CD4-positive, alpha-beta T cell treated with Interleukin-4 for 4 hours (primary cell): ENCODE measurements around the gene CTSZ.
"Not testable (repeated sequence)": the region's sequence is repeated elsewhere in the genome, so short reads cannot be mapped to it uniquely, and the experiment has no call there.

Experiments used
- DNase-seq: peaks from one replicate; pipeline ENCODE4 v3.0.0-alpha.2; 2020

Gene CTSZ

GRCh38 chr20:59006864-59007664, at the start of gene CTSZ:
Gene CTSZ (minus strand): TSS chr20:59007254. CDS start chr20:59007128, 126 bp downstream.
- DNase-seq = peak; percentile 22

- peak; percentile 50 for DNase-seq
Observed at GRCh38 chr20:59055302-59055701, 48.2 kb upstream of the CTSZ start.

DNA sequence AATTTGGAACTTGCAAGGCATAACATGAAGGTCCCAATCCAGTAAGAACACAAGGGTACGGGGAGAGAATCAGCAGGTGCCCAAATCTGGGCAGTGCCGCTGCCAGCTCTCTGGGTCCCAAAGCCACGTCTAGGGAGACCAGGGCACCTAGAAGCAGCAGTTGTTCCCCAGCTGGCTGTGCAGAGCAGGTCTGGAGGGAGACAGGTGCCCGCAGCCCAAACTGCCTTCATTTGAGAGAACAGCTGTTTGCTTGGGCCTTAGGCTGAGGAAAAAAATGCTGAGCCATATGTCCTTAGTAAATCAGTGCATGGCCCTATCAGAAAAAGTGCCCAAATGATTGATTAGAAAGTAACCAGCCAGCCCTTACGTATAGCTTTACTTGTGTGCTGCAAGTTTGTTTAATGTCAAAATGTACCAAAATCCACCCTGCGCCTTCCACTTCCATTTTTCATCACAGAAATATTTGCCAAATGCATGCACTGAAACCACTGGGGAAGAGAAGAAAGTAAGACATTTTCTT, 44.7 kb upstream of the CTSZ start:
- DNase-seq = no peak

- no peak for DNase-seq
Observed at GRCh38 chr20:59050437-59050836, 43.4 kb upstream of the CTSZ start.

- no peak for DNase-seq
Observed at GRCh38 chr20:59048681-59049030, 41.6 kb upstream of the CTSZ start.

DNA sequence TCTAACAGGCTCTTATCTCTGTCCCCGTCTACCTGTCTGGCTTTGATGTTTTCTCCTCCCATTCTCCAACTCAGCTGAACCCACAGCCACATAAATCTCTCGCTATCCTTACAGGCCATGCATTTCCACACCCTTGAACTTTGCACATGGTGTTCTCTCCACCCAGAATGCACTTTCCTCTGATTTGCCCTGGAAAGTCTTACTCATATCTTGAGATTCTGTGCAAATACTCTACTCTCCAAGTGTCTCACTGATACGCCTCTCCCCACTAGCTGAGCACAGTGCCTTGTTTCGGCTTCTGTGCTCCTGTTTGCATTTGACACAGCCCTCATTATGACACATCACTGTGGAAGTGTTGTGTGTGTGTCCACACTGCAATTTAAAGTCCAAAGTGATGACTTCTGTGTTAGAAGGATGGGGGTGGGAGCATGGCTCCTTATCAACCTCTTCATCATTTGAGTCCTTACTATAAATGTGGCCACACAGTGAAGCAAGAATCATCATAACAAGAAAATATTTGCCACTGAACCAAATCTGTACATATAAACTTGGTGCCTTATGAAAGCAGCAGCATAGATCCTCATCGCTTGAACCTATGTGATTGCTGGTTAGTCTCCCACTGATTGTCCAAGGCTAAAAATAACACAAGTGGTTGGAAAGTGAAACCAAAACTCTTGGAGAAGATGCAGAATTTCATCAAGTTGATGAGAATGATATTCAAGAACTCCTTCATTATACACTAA, 41.1 kb upstream of the CTSZ start:
- no peak for DNase-seq

GRCh38 chr20:59046862-59047261, 39.8 kb upstream of the CTSZ start:
- DNase-seq = no peak

DNA sequence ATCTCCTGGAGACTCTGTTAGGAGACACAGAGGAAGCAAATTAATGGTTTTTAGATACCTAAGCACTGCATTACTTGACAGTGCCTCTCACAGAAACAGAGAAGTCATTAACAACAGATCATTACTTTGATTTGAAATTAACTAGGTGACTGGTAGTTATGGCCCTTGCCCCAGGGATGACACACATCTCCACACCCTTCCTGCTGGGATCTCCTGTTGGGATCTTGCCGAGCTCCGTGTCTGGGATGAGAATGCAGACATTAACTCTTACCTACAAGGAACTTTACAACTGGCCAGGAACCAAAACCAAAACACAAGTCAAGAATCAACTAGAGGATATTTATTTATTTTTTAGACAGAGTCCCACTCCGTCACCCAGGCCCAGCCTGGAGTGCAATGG, 37.7 kb upstream of the CTSZ start:
- no peak for DNase-seq

- no peak for DNase-seq
Observed at GRCh38 chr20:59044295-59044694, 37.2 kb upstream of the CTSZ start.

DNA sequence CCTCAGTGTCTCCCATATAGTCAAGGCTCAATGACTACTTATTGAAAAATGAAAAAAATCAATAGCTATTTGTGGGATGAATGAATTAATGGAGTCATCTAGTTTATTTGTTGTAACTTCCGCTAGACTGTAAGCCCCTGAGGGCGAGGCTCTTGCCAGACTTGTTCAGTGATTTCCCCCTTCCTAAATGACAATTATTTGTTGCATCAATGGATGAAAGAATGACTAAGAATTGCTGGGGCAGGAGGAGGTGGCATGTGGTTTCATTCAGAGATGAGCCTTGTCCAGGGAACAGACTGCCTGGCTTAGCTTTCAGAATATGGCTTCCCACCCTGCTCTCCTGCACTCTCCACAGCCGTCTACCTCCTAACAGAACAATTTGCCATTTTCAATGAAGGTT, 36.6 kb upstream of the CTSZ start:
- DNase-seq = peak; percentile 23

DNA sequence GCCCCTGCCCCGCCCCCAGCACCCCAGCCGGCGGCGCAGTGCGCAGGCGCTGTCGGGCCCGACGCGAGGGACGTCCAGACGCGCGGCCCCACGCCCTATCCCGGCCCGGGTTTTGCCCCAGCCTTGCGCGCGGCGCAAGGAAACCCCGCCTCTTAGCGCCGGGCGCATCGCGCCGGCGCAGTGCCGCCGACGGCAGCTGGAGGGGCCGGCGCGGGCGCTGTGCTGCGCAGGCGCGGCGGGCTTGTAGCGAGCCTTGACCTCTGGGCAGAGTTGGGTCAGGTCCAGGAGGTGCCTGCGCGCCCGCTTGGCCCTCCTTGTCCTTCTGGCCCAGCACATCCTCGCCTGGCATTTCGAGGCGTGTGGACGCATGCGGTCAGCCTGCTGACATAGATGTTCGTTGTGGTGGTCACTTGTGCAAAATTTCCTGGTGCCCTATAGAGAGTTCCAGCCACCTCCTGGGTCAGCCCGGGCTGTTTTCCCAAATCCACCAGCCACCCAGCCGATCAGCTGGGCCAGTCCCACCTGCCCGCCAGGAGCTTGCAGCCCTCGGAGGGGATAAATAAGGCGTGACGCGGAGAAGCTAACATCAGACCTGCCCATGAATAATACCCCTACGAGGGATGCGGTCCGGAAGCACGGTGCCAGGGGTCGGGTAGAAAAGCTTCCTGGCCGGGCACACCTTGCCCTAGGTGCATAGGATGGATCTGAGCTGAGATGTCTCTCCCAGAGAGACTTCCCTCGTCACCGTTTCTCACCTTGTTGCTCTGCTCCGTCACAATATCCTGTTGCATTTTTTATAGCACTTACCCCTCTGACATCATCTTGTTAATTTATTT, 36.0 kb upstream of the CTSZ start:
- DNase-seq = peak; percentile 93

DNA sequence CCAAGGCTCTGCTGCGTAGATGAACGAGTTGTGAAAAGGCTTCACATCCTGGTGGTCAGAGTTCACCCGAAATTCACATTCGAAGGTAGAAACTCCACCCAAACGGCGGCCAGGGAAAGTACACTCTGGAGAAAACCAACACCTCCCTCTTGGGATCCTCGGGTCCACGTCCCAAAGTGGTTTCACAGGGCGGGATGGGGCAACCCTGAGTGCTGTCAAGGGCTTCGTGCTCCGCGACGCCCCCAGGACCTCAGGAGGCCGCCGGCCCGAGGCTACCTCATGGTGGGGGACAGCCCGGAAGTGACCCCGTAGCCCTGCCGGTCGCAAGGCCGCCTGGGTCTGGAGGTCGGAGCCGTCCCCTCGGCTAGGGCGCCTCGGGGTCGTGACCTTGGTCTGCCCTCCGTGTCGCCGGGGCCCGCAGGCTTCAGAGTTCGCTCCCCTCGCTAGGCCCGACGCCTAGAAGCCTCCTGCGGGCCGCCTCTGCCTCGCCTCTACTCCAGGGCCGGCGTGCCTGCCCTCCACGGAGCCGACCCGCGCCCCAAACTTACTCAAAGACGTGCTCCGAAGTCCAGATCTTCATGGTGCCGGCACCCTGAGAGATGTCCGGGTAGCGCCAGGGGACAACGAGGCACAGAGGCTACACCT, 35.2 kb upstream of the CTSZ start, which contains the start of gene PRELID3B:
Gene PRELID3B (minus strand): TSS at position 636 of the 645 bp plus-strand sequence. CDS start 56 bp downstream, at position 580.
- DNase-seq = peak; percentile 33

DNA sequence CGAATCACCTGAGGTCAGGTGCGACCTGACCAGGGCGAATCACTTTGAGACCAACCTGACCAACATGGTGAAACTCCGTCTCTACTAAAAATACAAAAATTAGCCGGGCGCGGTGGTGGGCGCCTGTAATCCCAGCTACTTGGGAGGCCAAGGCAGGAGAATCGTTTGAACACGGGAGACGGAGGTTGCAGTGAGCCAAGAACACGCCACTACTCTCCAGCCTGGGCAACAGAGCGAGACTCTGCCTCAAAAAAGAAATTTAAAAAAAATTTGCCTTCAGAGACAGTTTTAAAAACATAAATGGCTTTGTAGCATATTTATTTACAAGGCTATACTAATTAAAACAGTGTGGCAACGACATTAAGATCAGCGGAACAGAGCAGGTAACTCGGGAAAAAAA, 34.4 kb upstream of the CTSZ start:
- DNase-seq = not testable (repeated sequence)

GRCh38 chr20:59040667-59041066, 33.6 kb upstream of the CTSZ start:
- no peak for DNase-seq

GRCh38 chr20:59039233-59039632, 32.2 kb upstream of the CTSZ start:
- DNase-seq = no peak

- DNase-seq = no peak
Observed at GRCh38 chr20:59037386-59037785, 30.3 kb upstream of the CTSZ start.

- DNase-seq = no peak
Observed at GRCh38 chr20:59035381-59035780, 28.3 kb upstream of the CTSZ start.

- no peak for DNase-seq
Observed at GRCh38 chr20:59033616-59034165, 26.6 kb upstream of the CTSZ start.

- DNase-seq = no peak
Observed at GRCh38 chr20:59033093-59033492, 26.0 kb upstream of the CTSZ start.

- no peak for DNase-seq
Observed at GRCh38 chr20:59032713-59033059, 25.6 kb upstream of the CTSZ start.

GRCh38 chr20:59032023-59032712, 25.1 kb upstream of the CTSZ start, which contains the start of gene ATP5F1E:
Gene ATP5F1E (minus strand): TSS chr20:59032335. CDS start chr20:59032251, 84 bp downstream.
- peak; percentile 96 for DNase-seq
